K562 (cell line): ENCODE results near the gene DLX2. TPM values are rescaled to one million over a fixed set of nuclear protein-coding genes. Genes with fewer than 3 reads are reported as not detected.

Experiments used
- BHLHE40 ChIP-seq: IDR thresholded peaks from 2 replicates; pipeline ENCODE4 v1.6.1; 2011; ENCODE audit warnings: low read length, improper control_type of control experiment
- BRD9 ChIP-seq: fragments of 450-650 bp; IDR thresholded peaks from 2 replicates; pipeline ENCODE4 v1.6.1; 2018; ENCODE audit warnings: low read depth; ENCODE audit not compliant: partially characterized antibody
- CREM ChIP-seq: IDR thresholded peaks from 2 replicates; pipeline ENCODE4 v1.6.1; 2014; ENCODE audit warnings: antibody characterized with exemption, low read depth
- CSDE1 ChIP-seq, 2 experiments: fragments of 450-650 bp; IDR thresholded peaks; 2 replicates each; pipeline ENCODE4 v1.6.1; 2016; ENCODE audit warnings: mild to moderate bottlenecking in 1 of 2
- EHMT2 ChIP-seq: fragments of 450-650 bp; IDR thresholded peaks from 2 replicates; pipeline ENCODE4 v1.6.1; 2018; ENCODE audit warnings: antibody characterized with exemption
- FOXJ2 ChIP-seq: fragments of 200-800 bp; sonication (Bioruptor generic); IDR thresholded peaks from 2 replicates; pipeline ENCODE4 v1.6.1; 2016; ENCODE audit warnings: missing genetic modification characterization, missing compliant biosample characterization
- FOXJ3 ChIP-seq: sonication (generic); formaldehyde crosslinking; IDR thresholded peaks from 2 replicates; pipeline ENCODE4 v1.4.0; 2020; ENCODE audit warnings: mild to moderate bottlenecking, missing genetic modification reagents
- FOXP1 ChIP-seq: sonication (generic); formaldehyde crosslinking; IDR thresholded peaks from 2 replicates; pipeline ENCODE4 v1.8.0; 2022; ENCODE audit warnings: mild to moderate bottlenecking, missing genetic modification reagents
- HDAC8 ChIP-seq: fragments of 450-650 bp; IDR thresholded peaks from 2 replicates; pipeline ENCODE4 v1.6.1; 2016; ENCODE audit warnings: mild to moderate bottlenecking, missing genetic modification characterization, moderate library complexity, missing compliant biosample characterization
- HSF4 ChIP-seq: fragments of 250-450 bp; sonication (Bioruptor Pico); IDR thresholded peaks from 2 replicates; pipeline ENCODE4 v2.1.2; 2022; ENCODE audit warnings: mild to moderate bottlenecking, moderate library complexity, borderline replicate concordance
- KLF13 ChIP-seq: fragments of 450-650 bp; IDR thresholded peaks from 2 replicates; pipeline ENCODE4 v1.6.1; 2016; ENCODE audit warnings: missing genetic modification characterization, low read depth, mild to moderate bottlenecking, missing compliant biosample characterization, moderate library complexity, borderline replicate concordance
- MED1 ChIP-seq: sonication (generic); formaldehyde crosslinking; IDR thresholded peaks from 2 replicates; pipeline ENCODE4 v1.8.1; 2023; ENCODE audit warnings: missing genetic modification reagents, borderline replicate concordance
- NR4A1 ChIP-seq, 2 experiments: fragments of 250-450 bp in 1 of 2; fragments of 450-650 bp in 1 of 2; sonication (Bioruptor Pico) in 1 of 2; IDR thresholded peaks; 2 replicates each; pipeline versions ENCODE4 v1.4.0 to v1.6.1; 2016 to 2020; ENCODE audit warnings: mild to moderate bottlenecking in 2 of 2, missing compliant biosample characterization in 1 of 2, missing genetic modification characterization in 1 of 2, moderate library complexity in 1 of 2
- RBFOX2 ChIP-seq: fragments of 200-400 bp; formaldehyde crosslinking; IDR thresholded peaks from 2 replicates; pipeline ENCODE4 v1.6.1; 2017; ENCODE audit warnings: low read depth, mild to moderate bottlenecking, low read length, moderate library complexity
- RHOXF2B ChIP-seq: fragments of 250-450 bp; sonication (Bioruptor Pico); conservative IDR thresholded peaks from 2 replicates; pipeline ENCODE4 v1.5.1; 2021
- SIX5 ChIP-seq, 2 experiments: IDR thresholded peaks; 2 replicates each; pipeline ENCODE4 v1.6.1; 2011; ENCODE audit warnings: low read length in 2 of 2, borderline replicate concordance in 1 of 2, low read depth in 1 of 2, mild to moderate bottlenecking in 1 of 2, moderate library complexity in 1 of 2; ENCODE audit not compliant: insufficient read depth in 1 of 2
- SMC3 ChIP-seq: conservative IDR thresholded peaks from 2 replicates; pipeline ENCODE4 v1.6.1; 2011; ENCODE audit warnings: low read depth, low read length, improper control_type of control experiment; ENCODE audit not compliant: insufficient read depth
- SNIP1 ChIP-seq: fragments of 450-650 bp; IDR thresholded peaks from 2 replicates; pipeline ENCODE4 v1.7.1; 2017; ENCODE audit warnings: low read depth, mild to moderate bottlenecking
- SRF ChIP-seq, 2 experiments: fragments of 250-450, 450-650 bp in 1 of 2; sonication (Bioruptor Pico) in 1 of 2; sonication (generic) in 1 of 2; formaldehyde crosslinking; IDR thresholded peaks; 2 replicates each; pipeline versions ENCODE4 v1.5.0 to v1.5.1; 2020 to 2022; ENCODE audit warnings: mild to moderate bottlenecking in 1 of 2, missing genetic modification reagents in 1 of 2
- TAF15 ChIP-seq: fragments of 200-400 bp; formaldehyde crosslinking; IDR thresholded peaks from 2 replicates; pipeline ENCODE4 v1.6.1; 2017; ENCODE audit warnings: mild to moderate bottlenecking, low read depth, low read length, moderate library complexity
- TAF7 ChIP-seq: fragments of 450-650 bp; IDR thresholded peaks from 2 replicates; pipeline ENCODE4 v1.6.1; 2016; ENCODE audit warnings: missing genetic modification characterization, missing compliant biosample characterization
- TCF15 ChIP-seq: fragments of 250-450 bp; sonication (Bioruptor Pico); IDR thresholded peaks from 2 replicates; pipeline ENCODE4 v1.8.0; 2022; ENCODE audit warnings: moderate library complexity, mild to moderate bottlenecking, inconsistent platforms
- THAP7 ChIP-seq: fragments of 250-450 bp; sonication (Bioruptor Pico); IDR thresholded peaks from 2 replicates; pipeline ENCODE4 v1.5.0; 2021
- ZNF24 ChIP-seq: fragments of 450-650 bp; IDR thresholded peaks from 2 replicates; pipeline ENCODE4 v1.6.1; 2016
- ZNF282 ChIP-seq: sonication (generic); formaldehyde crosslinking; IDR thresholded peaks from 2 replicates; pipeline ENCODE4 v1.8.1; 2023; ENCODE audit warnings: missing genetic modification reagents
- ZNF639 ChIP-seq, 2 experiments: fragments of 200-800 bp in 1 of 2; sonication (Bioruptor generic) in 1 of 2; sonication (generic) in 1 of 2; formaldehyde crosslinking in 1 of 2; IDR thresholded peaks in 1 of 2; conservative IDR thresholded peaks in 1 of 2; 2 replicates each; pipeline versions ENCODE4 v1.5.0 to v1.6.1; 2016 to 2020; ENCODE audit warnings: missing compliant biosample characterization in 1 of 2, missing genetic modification characterization in 1 of 2, missing genetic modification reagents in 1 of 2
- polyA plus RNA-seq, 8 experiments: library from polyadenylated mRNA; depleted of rRNA in 4 of 8; stranded (reverse) in 5 of 8; unstranded in 3 of 8; fragments of >200 nt; fragmentation: Nextera tagmentation in 2 of 8; fragmentation: Illumina TruSeq in 1 of 8; extraction: Ambion mirVana in 2 of 8; extraction: Trizol in 1 of 8; gene quantifications; 2 replicates each; pipeline versions ENCODE4 v1.2.1 to v1.2.3, GENCODE V29; 2011 to 2014; ENCODE audit warnings: inconsistent platforms in 1 of 8, missing spikeins in 1 of 8
- total RNA-seq, 7 experiments: library from RNA; depleted of rRNA in 6 of 7; stranded (reverse); fragments of >200 nt in 6 of 7; fragmentation: Illumina TruSeq in 2 of 7; extraction: Trizol in 2 of 7; gene quantifications; 2 replicates each; pipeline versions ENCODE4 v1.2.1 to v1.2.3, GENCODE V29; 2011 to 2021; ENCODE audit warnings: low replicate concordance in 1 of 7

The DLX2 gene
- total and polyA plus RNA-seq, 9 of the 15 experiments (the other 6 are each of a cell fraction or from before 2014, with no cell fraction given), result 0.14 to 4.3 (median 0.86) TPM

- TF ChIP-seq THAP7 (CRISPR knock-in tag), result peak; percentile 77; the same call in 1 of the 2 replicates
- TF ChIP-seq FOXJ3 (CRISPR knock-in tag), result no peak
- no peak for TF ChIP-seq SMC3
- TF ChIP-seq BRD9, result peak; percentile 71
- peak; percentile 63; the same call in 1 of the 2 replicates for TF ChIP-seq TAF7 (tag)
- 0 out of 2 replicates have a peak, but pooled peaks have one; percentile 50 for TF ChIP-seq RHOXF2B (CRISPR knock-in tag)
- no peak for TF ChIP-seq NR4A1 (CRISPR knock-in tag; IDR thresholded peaks at IDR 0.05)
- TF ChIP-seq NR4A1 (tag; IDR thresholded peaks at IDR 0.05), result no peak
- no peak for TF ChIP-seq SNIP1
- TF ChIP-seq ZNF639 (CRISPR knock-in tag; conservative IDR thresholded peaks at IDR 0.05 in 1 of 2, IDR thresholded peaks at IDR 0.05 in 1 of 2), result no peak
- peak; percentile 64; the same call in 1 of the 2 replicates for TF ChIP-seq BHLHE40
- no peak for TF ChIP-seq EHMT2
- TF ChIP-seq CREM, result 0 out of 2 replicates have a peak, but pooled peaks have one; percentile 2
- TF ChIP-seq SRF (CRISPR knock-in tag; IDR thresholded peaks at IDR 0.05), result no peak
- peak; percentile 23; the same call in 1 of the 2 replicates for TF ChIP-seq FOXP1 (CRISPR knock-in tag)
- TF ChIP-seq FOXJ2 (tag), result no peak
- no peak for TF ChIP-seq TAF15
- TF ChIP-seq MED1, result no peak
- no peak for TF ChIP-seq KLF13 (tag)
- TF ChIP-seq SIX5 (IDR thresholded peaks at IDR 0.05; ENCODE audit: borderline replicate concordance in 1 of 2, insufficient read depth in 1 of 2, low read depth in 1 of 2, low read length in 2 of 2), result no peak
- TF ChIP-seq ZNF282, result peak; percentile 88; the same call in 1 of the 2 replicates
- TF ChIP-seq HDAC8 (tag), result no peak
- TF ChIP-seq RBFOX2, result peak; percentile 97
- no peak; a peak in 1 of 4 replicates for TF ChIP-seq CSDE1 (IDR thresholded peaks at IDR 0.05)
- no peak for TF ChIP-seq TCF15 (CRISPR knock-in tag)
- TF ChIP-seq ZNF24, result peak; percentile 11; the same call in 1 of the 2 replicates
- no peak for TF ChIP-seq HSF4 (CRISPR knock-in tag)
Measured at GRCh38 chr2:172084645-172085459, 17.8 kb downstream of the DLX2 start (continued).
